Bone marrow (tissue), 2 donors: ENCODE results near the gene GMFB.

Experiments
- DNase-seq, 2 donors: peaks; one replicate each; lab custom pipeline; 2025; lab: John Stamatoyannopoulos, UW

Gene GMFB

GRCh38 chr14:54425537-54426274, 63.1 kb downstream of the GMFB start:
- no peak for DNase-seq

- DNase-seq: no peak
Measured at GRCh38 chr14:54425068-54425467, 63.7 kb downstream of the GMFB start.
